Activated CD8-positive, alpha-beta memory T cell treated with anti-CD3 and anti-CD28 coated beads, Interleukin-2, amount 50 U/mL, for 1 hour (primary cell): Measurements from ENCODE around the gene FERMT1.
"Not testable (repeated sequence)": the region's sequence is repeated elsewhere in the genome, so short reads cannot be mapped to it uniquely, and the experiment has no call there.

Experiments
- DNase-seq: peaks from one replicate; pipeline ENCODE4 v3.0.0-alpha.2; 2020; ENCODE audit errors: extremely low read depth

Gene FERMT1

DNA sequence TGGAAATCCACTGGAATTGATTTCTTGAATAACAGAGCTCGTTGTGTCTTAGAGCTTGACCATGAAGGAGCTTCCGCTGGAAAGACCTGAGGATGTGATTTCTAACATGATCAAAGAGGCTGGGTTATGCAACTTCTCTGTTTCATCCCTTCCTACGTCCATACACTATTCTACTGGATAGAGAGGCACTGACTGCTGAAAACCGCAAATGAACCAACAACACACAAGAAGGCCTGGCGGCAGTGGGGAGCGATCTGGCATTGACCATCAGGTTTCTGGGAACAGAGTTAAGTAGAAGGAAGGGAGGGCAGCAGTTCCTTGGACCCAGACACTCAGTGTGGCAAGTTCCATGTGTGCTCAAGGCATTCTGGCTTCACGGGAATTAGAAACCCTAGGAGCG, 82.3 kb downstream of the FERMT1 start:
- DNase-seq = no peak

DNA sequence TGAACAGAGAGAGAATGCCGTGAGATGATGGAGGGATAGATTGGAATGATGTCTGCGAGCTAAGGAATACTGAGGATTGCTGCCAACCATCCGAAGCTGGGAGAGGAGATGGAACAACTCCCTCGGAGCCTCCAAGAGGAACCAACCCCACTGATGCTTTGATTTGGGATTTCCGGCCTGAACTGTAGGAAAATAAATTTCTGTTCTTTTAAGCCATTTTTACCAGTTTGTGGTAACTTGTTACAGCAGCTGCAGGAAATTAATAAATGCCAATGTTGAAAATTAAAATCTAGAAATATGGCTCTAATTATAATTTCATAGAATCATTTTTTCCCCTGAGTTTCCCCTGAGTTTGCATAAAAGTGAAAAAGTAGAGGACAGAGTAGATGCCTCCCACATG, 83.1 kb downstream of the FERMT1 start:
- DNase-seq = no peak

DNA sequence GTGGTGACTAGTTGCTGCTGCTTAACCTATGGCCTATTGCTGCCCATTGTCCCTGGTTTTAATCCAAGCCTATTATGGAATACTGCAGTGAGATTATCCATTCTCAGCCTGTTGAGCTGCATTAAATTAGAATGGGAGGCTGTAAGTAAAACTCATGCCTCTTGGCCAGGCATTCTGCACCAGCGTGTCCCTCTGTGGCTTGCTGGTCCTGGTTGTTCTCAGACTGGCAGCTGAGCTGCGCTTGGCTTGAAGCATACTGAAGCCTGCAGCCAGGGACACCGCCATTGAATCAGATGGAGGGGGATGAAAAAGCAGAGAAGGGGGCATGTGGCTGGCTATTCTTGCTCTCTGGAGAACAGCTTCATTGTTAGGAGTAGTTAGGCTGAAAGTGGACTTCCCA, 84.6 kb downstream of the FERMT1 start:
- no peak for DNase-seq

DNA sequence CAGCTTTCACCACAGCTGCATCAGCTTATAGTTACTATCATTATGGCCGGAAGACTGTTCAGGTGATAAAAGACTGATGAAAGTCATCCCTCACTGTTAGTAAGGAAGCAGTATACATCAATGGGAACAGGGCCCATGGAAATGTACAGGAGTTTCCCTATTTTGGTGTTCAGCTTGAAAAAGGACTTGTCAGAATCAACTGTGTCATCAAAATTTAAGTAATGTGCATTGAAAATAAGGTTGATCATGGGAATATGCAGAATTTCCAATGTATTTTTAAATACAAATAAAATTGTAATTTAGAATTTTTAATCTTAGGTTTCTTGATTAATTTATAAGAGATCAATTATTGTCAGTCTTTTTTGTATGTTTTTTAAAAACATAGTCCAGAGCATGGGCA, 85.7 kb downstream of the FERMT1 start:
- DNase-seq = no peak

DNA sequence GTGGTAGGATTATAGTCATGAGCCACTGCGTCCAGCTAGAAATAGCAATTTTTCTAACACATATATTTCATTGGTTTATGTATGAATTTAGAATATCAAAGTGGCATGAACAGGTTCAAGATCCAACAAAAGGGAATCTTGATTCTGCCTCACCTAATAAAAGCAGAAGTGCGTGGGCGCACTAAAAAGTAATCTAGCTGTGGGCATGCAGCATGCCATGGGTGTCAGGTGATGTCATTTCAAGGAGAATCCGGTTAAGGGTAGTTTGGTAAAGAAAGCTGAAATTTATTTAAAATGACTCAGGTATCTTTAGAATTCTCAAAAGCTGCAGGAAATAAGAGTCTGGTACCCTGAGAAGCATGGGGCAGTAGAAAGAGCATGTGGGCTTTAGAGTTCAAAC, 86.6 kb downstream of the FERMT1 start:
- DNase-seq = no peak

DNA sequence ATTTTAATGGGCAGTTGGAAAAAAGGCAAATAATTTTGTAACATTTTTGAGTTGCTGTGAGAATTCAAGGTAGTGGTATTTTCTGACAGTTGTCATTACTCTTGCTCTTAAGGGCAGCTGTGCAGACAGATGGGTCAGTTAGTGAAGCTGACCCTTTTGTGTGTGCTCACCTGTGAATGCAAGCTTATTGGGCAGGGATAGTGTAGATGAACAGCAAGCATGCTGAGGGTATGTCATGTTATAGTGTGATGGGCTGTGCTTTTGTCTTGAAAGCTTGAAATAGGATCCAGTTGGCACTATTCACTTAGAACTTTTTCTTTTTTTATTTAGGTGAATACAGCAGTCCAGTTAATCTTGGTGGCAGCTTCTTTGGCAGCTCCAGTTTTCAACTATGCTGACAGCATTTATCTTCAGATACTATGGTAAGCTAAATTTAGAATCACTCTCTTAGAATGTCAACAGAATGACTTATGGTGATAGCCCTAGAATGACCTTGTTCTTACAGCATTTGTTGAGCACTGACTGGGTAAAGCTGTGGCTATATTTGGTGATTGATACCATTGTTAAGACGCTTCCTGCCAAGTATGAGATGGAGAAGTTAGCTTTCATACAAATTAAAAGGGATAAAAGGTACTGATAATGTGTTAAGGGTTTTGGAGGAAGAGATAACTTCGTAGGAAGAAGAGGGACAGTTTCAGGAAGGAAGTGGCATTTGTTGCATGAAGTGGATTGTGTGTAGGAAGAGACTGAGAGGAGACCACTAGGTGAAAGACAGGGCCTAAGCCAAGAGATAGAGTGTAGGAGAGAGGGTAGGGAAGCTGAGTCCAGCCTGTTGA, 88.5 kb downstream of the FERMT1 start:
- no peak for DNase-seq

DNA sequence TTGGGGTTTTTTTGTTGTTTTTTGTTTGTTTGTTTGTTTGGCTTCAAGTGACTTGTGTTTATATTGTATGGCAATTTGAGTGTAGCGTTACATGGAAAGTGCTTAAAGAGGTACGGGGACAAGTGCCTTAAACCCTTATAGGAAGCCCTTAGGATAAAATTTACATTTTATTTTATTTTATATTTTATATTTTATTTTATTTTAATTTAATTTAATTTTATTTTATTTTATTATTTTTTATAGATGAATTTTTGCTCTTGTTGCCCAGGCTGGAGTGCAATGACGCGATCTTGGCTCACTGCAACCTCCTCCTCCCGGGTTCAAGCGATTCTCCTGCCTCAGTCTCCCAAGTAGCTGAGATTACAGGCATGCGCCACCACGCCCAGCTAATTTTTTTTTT, 89.9 kb downstream of the FERMT1 start:
- not testable (repeated sequence) for DNase-seq

DNA sequence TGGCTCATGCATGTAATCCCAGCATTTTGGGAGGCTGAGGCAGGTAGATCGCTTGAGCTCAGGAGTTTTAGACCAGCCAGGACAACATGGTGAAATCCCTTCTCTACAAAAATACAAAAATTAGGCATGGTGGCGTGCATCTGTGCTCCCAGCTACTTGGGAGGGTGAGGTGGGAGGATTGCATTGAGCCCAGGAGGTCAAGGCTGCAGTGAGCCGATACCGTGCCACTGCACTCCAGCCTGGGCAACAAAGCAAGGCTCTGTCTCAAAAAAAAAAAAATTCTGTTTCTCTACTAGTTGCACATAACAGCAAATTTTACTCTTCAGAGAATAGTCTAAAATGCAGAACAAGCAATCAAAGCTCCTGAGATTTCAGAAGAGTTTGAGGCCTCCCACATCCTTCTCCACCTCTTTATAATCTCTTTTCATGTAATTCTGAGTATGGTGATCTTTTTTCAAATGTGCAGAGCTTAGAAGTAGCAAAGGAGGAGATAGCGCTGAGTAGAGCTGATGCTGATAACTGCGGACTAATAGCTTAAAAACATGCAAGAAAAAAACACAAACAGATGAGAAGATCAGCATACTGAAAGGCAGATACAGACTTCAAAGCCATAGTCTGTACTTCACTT, 92.3 kb downstream of the FERMT1 start:
- no peak for DNase-seq

DNA sequence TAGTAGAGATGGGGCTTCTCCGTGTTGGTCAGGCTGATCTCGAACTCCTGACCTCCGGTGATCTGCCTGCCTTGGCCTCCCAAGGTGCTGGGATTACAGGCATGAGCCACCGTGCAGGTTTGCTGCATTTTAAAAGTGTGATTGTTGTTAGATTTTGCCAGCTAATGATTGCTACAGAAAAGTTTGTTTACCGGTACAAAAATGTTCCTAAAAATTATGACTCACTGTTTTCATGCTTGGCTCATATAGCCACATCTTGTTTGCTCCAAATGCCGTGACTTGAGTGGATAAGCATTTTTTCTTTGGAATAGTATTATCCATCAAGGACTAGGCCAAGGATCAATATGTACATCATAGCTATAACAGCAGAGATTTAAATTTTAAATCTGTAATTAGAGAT, 93.3 kb downstream of the FERMT1 start:
- DNase-seq = no peak

DNA sequence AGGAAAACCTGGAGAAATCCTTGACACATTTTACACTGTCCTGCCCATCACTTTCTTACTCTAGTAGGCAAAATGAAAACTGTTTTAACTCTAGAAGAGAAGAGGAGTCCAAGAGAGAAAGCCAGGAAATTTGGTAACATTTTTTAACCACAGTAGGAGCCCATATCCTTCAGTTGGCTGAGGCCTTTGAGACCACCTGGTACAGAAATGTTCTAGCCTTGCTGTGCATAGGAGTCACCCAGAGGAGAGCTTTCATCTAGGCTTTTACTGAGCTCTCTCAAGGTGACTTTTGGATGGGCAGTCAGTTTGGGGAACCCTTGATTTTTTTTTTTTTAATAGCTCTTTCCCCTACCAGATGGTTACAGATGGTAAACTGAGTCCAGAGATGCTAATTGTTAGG, 94.0 kb downstream of the FERMT1 start:
- no peak for DNase-seq

DNA sequence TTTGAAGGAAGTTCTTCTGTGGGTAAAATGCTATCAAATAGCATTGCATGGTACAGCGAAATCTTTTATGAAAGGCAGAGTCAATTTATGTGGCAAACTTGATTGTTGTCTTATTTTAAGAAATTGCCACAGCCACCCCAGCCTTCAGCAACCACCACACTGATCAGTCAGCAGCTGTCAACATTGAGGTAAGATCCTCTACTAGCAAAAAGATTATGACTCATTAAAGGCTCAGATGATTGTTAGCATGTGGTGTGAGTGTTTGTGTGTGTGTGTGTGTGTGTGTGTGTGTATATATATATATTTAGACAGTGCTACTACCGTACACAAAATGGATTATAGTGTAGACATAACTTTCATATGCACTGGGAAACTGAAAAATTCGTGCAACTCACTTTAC, 96.8 kb downstream of the FERMT1 start:
- DNase-seq = no peak
